Measurements from ENCODE around the gene SLC7A9. TPM values are rescaled to one million over a fixed set of nuclear protein-coding genes. Genes with fewer than 3 reads are reported as not detected.
"Not testable (repeated sequence)": the region's sequence is repeated elsewhere in the genome, so short reads cannot be mapped to it uniquely, and the experiment has no call there.

The SLC7A9 gene
- total RNA-seq, 2 experiments from 2014 or later = 0.14 TPM; not detected in 1

- POLR2A ChIA-PET; ATAC-seq; H3K4me3 Mint-ChIP-seq; DNase-seq; intact Hi-C loops (cut with DNase I, micrococcal nuclease); H3K27ac Mint-ChIP-seq; CTCF ChIA-PET; H3K27me3 Mint-ChIP-seq; H3K36me3 Mint-ChIP-seq (ENCODE audit: low read depth); H3K9me3 Mint-ChIP-seq (ENCODE audit: low read depth): not testable (repeated sequence)
- H3K4me1 Mint-ChIP-seq = peaks cover 16% of the 10 kb centered on the region
These were observed 36.7 kb downstream of the SLC7A9 start for GRCh38 chr19:32832825-32833224.

DNA sequence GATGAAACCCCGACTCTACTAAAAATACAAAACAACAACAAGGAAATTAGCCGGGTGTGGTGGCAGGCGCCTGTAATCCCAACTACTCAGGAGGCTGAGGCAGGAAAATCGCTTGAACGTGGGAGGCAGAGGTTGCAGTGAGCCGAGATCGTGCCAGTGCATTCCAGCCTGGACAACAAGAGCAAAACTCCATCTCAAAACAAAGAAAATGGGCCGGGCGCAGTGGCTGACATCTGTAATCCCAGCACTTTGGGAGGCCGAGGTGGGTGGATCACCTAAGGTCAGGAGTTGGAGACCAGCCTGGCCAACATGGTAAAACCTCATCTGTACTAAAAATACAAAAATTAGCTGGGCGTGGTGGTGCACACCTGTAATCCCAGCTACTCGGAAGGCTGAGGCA, 37.5 kb downstream of the SLC7A9 start:
- H3K36me3 Mint-ChIP-seq (ENCODE audit: low read depth); CTCF ChIA-PET; ATAC-seq: not testable (repeated sequence)

DNA sequence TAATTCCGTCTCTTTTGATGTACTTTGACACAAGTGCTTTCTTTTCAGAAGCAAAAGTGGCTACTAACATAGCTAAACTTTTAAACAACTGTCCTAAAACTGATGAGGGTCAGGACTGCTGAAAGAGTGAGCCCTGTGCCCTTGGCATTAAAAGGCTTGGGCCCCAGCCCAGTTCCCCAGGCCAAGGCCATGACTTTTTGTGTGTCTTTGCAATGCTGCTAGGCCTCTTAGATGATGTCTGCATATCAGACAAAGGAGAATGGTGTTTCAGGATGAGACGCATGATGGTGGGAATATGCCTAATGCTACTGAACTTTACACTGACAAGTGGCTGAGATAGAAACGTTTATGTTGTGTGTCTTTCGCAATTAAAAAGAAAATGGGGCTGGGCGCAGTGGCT, 38.0 kb downstream of the SLC7A9 start:
- peaks cover 9% of the 10 kb centered on the region for H3K4me1 Mint-ChIP-seq
- no peak overlapping the region for H3K4me3 Mint-ChIP-seq
- ChIA-PET CTCF (no interaction called here), POLR2A (no interaction called here)
- ATAC-seq = no peak
- no peak for DNase-seq
- peaks cover 2% of the 10 kb centered on the region for H3K27me3 Mint-ChIP-seq
- H3K9me3 Mint-ChIP-seq (ENCODE audit: low read depth) = no peaks in the 10 kb centered on the region
- intact Hi-C loops (cut with DNase I, micrococcal nuclease) = no loop called here
- peaks cover 1% of the 10 kb centered on the region for H3K36me3 Mint-ChIP-seq (ENCODE audit: low read depth)
- H3K27ac Mint-ChIP-seq = no peak overlapping the region

More for the DNA sequence above, 37.5 kb downstream of the SLC7A9 start:
- H3K27me3 Mint-ChIP-seq; H3K9me3 Mint-ChIP-seq (ENCODE audit: low read depth); POLR2A ChIA-PET; DNase-seq; H3K4me3 Mint-ChIP-seq; intact Hi-C loops (cut with DNase I, micrococcal nuclease); H3K27ac Mint-ChIP-seq: not testable (repeated sequence)
- peaks cover 12% of the 10 kb centered on the region for H3K4me1 Mint-ChIP-seq

GRCh38 chr19:32830231-32831014, 39.1 kb downstream of the SLC7A9 start:
- POLR2A ChIA-PET = no interaction called here
- peaks cover 2% of the 10 kb centered on the region for H3K27me3 Mint-ChIP-seq

DNA sequence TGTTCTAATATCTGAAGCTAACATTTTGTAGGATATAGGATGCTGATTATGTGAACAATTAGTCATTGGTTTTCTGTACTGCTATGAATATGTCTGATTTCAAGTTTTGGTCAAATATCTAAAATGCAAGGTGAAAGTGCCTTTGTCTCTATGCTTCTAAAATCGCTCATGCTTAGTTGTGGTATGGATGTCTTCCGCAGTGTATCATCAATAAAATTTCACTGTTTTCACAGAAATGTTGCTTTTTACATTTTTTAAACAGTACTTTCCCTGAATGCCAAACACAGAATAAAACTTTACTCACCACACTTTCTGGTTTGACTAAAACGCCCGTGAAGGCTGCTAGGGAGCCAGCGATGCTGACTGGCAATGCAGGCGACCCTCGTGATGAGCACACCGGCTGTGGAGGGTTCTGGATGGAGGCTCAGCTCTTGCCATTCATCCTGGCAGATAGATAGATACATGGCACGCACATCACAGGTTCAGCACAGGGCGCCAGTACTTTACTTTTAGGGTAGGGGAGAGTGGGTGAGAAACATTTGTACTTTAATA, 40.1 kb downstream of the SLC7A9 start:
- Mint-ChIP-seq H3K4me1 (peaks cover 15% of the 10 kb centered on the region), H3K27me3 (peaks cover 7% of the 10 kb centered on the region), H3K36me3 (ENCODE audit: low read depth) (peaks cover 1% of the 10 kb centered on the region), H3K9me3 (ENCODE audit: low read depth) (no peaks in the 10 kb centered on the region), H3K27ac (peak overlapping the region; percentile 31), H3K4me3 (no peak overlapping the region)
- ChIA-PET CTCF (interaction anchor here (0.5 to 1.9 kb wide), 2 partner anchors 8 to 395 kb away, joined by 3 to 6 read pairs; no protein-coding TSS in a partner anchor), POLR2A (interaction anchor here (0.6 kb wide), 1 partner anchor 11 kb away, joined by 3 read pairs; no protein-coding TSS in a partner anchor)
- intact Hi-C loops (cut with DNase I, micrococcal nuclease) = no loop called here
- DNase-seq = peak; percentile 30
- peak; percentile 82 for ATAC-seq

More at GRCh38 chr19:32830231-32831014, 39.1 kb downstream of the SLC7A9 start:
- Mint-ChIP-seq H3K4me1 (peaks cover 9% of the 10 kb centered on the region), H3K27ac (no peak overlapping the region), H3K36me3 (ENCODE audit: low read depth) (peaks cover 1% of the 10 kb centered on the region), H3K4me3 (no peak overlapping the region), H3K9me3 (ENCODE audit: low read depth) (no peaks in the 10 kb centered on the region)
- no peak for DNase-seq
- intact Hi-C loops (cut with DNase I, micrococcal nuclease) = no loop called here
- CTCF ChIA-PET = interaction anchor here (1.0 to 1.9 kb wide), 2 partner anchors 9 to 12 kb away, joined by 3 to 6 read pairs; no protein-coding TSS in a partner anchor
- no peak for ATAC-seq

DNA sequence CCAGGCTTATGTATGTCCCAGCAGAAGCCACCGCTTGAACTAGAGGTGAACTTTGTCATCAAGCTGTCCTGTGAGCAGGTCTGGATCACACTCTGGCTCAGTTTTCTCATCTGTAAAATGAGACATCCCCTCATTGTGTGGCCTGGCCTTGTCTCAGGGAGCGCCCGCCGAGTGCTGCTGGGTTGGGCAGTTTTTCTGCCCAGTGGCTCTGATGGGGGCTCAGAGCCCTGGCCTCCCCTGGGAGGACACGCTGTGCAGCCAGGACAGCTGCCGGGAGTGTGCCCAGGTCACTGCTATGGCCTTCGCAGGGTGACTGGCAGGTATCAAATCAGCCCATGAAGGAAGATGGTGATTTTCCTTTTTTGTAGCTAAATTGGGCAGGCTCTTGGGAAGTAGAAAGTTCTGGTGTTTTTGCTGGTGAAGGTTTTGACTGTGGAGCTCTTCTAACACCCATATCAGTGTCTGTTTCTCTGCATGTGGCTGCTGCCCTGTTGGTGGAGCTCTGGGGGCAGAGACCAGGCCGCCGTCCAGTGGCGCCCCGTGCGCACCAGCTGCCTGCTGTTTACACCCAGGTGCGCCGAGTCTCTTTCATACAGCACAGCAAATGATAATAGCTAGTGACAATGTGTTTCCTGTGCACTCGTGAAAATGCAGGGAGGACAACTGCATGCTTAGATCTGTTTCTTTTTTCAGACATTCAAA, 40.8 kb downstream of the SLC7A9 start:
- intact Hi-C loops (cut with DNase I, micrococcal nuclease) = no loop called here
- ChIA-PET POLR2A (interaction anchor here (0.6 kb wide), 1 partner anchor 11 kb away, joined by 3 read pairs; no protein-coding TSS in a partner anchor), CTCF (interaction anchor here (0.5 to 1.9 kb wide), 3 partner anchors 8 to 1213 kb away, joined by 3 to 6 read pairs (median 3); no protein-coding TSS in a partner anchor)
- Mint-ChIP-seq H3K36me3 (ENCODE audit: low read depth) (peaks cover 1% of the 10 kb centered on the region), H3K4me3 (no peak overlapping the region), H3K4me1 (peaks cover 15% of the 10 kb centered on the region), H3K9me3 (ENCODE audit: low read depth) (no peaks in the 10 kb centered on the region), H3K27me3 (peaks cover 9% of the 10 kb centered on the region), H3K27ac (no peak overlapping the region)
- DNase-seq (no peak), ATAC-seq (no peak)

DNA sequence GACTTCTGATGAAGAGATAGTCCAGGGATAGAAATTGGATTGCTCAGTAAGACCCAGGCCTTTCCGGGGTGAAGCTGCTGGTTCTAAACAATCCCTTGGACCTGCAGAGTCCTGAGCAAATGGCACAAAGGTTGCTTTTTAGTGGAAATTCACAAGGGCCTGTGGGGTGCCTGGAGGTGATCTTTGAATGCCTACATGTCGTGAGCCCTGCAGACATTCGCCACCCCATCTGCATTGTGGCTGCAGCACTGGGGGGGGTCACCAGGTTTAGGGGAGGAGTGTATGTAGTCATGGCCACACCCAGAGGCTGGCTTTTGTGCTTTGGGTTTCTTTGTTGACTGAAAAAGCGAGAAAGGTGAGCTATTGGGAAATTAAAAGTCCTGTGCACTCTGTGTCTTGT, 41.4 kb downstream of the SLC7A9 start:
- intact Hi-C loops (cut with DNase I, micrococcal nuclease) = no loop called here
- ATAC-seq = no peak
- Mint-ChIP-seq H3K4me1 (peaks cover 15% of the 10 kb centered on the region), H3K27ac (no peak overlapping the region), H3K9me3 (ENCODE audit: low read depth) (no peaks in the 10 kb centered on the region), H3K36me3 (ENCODE audit: low read depth) (peaks cover 1% of the 10 kb centered on the region), H3K27me3 (peaks cover 12% of the 10 kb centered on the region), H3K4me3 (no peak overlapping the region)
- CTCF ChIA-PET = interaction anchor here (0.6 to 0.7 kb wide), 2 partner anchors 280 to 1214 kb away, joined by 3 read pairs; no protein-coding TSS in a partner anchor
- no peak for DNase-seq
- POLR2A ChIA-PET = no interaction called here

- Mint-ChIP-seq H3K36me3 (ENCODE audit: low read depth) (no peaks in the 10 kb centered on the region), H3K9me3 (ENCODE audit: low read depth) (no peaks in the 10 kb centered on the region), H3K4me3 (no peak overlapping the region), H3K27ac (no peak overlapping the region), H3K4me1 (peaks cover 19% of the 10 kb centered on the region), H3K27me3 (peaks cover 12% of the 10 kb centered on the region)
- ATAC-seq (no peak), DNase-seq (no peak)
- POLR2A ChIA-PET = no interaction called here
- CTCF ChIA-PET = no interaction called here
- intact Hi-C loops (cut with DNase I, micrococcal nuclease) = no loop called here
These were observed 44.5 kb downstream of the SLC7A9 start for GRCh38 chr19:32824916-32825608.

GRCh38 chr19:32824191-32824751, 45.3 kb downstream of the SLC7A9 start:
- H3K36me3 Mint-ChIP-seq (ENCODE audit: low read depth) = no peaks in the 10 kb centered on the region
- DNase-seq = no peak
- peaks cover 22% of the 10 kb centered on the region for H3K4me1 Mint-ChIP-seq
- peaks cover 16% of the 10 kb centered on the region for H3K27me3 Mint-ChIP-seq
- no peak overlapping the region for H3K4me3 Mint-ChIP-seq
- no peak for ATAC-seq
- intact Hi-C loops (cut with DNase I, micrococcal nuclease) = no loop called here
- POLR2A ChIA-PET = no interaction called here
- CTCF ChIA-PET = interaction anchor here (0.7 kb wide), 1 partner anchor 11 kb away, joined by 3 read pairs; no protein-coding TSS in a partner anchor
- H3K27ac Mint-ChIP-seq = no peak overlapping the region
- no peaks in the 10 kb centered on the region for H3K9me3 Mint-ChIP-seq (ENCODE audit: low read depth)

DNA sequence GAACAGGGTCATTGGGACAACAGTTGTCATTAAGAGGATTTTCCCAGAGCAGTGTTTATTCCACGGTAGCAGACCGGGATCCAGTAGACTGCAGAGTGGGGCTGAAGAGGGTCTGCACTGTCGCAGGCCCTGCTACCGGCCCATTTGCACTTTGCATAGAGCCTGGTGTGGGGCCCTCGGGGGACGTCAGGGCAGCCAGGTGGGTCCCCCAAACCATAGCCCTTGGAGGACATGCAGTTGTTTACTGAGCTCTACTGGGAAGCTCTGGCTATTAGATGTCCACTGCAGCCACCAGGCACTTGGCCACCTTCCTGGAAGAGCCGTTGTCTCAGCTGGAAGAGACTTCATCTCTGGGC, 45.8 kb downstream of the SLC7A9 start:
- no peak for DNase-seq
- Mint-ChIP-seq H3K27ac (no peak overlapping the region), H3K9me3 (ENCODE audit: low read depth) (no peaks in the 10 kb centered on the region), H3K27me3 (peaks cover 16% of the 10 kb centered on the region), H3K36me3 (ENCODE audit: low read depth) (no peaks in the 10 kb centered on the region), H3K4me1 (peaks cover 17% of the 10 kb centered on the region), H3K4me3 (no peak overlapping the region)
- ChIA-PET CTCF (interaction anchor here (0.7 kb wide), 1 partner anchor 11 kb away, joined by 3 read pairs; no protein-coding TSS in a partner anchor), POLR2A (no interaction called here)
- intact Hi-C loops (cut with DNase I, micrococcal nuclease) = no loop called here
- ATAC-seq = no peak

Data from activated CD4-positive, alpha-beta T cell treated with anti-CD3 and anti-CD28 coated beads for 36 hours (primary cell).